Body of pancreas (tissue), 4 donors: ENCODE data around the gene IPPK.

Experiments used
- CTCF ChIP-seq, 7 experiments: fragments of 450-650 bp in 4 of 7; fragments of 200-600 bp in 3 of 7; sonication (generic) in 3 of 7; IDR thresholded peaks; one replicate each; pipeline ENCODE4 v1.5.1; 2016 to 2019; ENCODE audit warnings: antibody characterized with exemption in 7 of 7
- POLR2A ChIP-seq, 3 donors: fragments of 450-650 bp; IDR thresholded peaks; one replicate each; pipeline ENCODE4 v1.6.1; 2016; ENCODE audit warnings: antibody characterized with exemption in 3 of 3, mild to moderate bottlenecking in 2 of 3

- TF ChIP-seq CTCF (IDR thresholded peaks at IDR 0.05) (no peak), POLR2A (IDR thresholded peaks at IDR 0.05) (no peak)
These were observed 69.3 kb downstream of the IPPK start for GRCh38 chr9:92600462-92601261.
